Left lung (tissue), 10 donors: Measurements from ENCODE around the gene MN1. TPM values are rescaled to one million over a fixed set of nuclear protein-coding genes. Genes with fewer than 3 reads are reported as not detected.

ENCODE experiments used
- ATAC-seq: fragments of 200-7000 bp; cut with Tn5 transposase; one replicate; pipeline ENCODE4 v1.9.1; 2020; ENCODE audit warnings: moderate library complexity
- DNase-seq, 4 donors: peaks; one replicate each; pipeline ENCODE4 v3.0.0-alpha.2; 2013 to 2020
- H3K27ac ChIP-seq, 2 donors: fragments of 200-600 bp; sonication (generic) in 1 of 2; one replicate each; pipeline versions ENCODE4 v1.5.0 to v1.8.0; 2020 to 2021
- H3K27me3 ChIP-seq, 2 donors: fragments of 200-600 bp; sonication (generic) in 1 of 2; one replicate each; pipeline versions ENCODE4 v1.5.0 to v1.8.0; 2020 to 2021
- H3K36me3 ChIP-seq, 2 donors: fragments of 200-600 bp; sonication (generic) in 1 of 2; one replicate each; pipeline versions ENCODE4 v1.5.0 to v1.8.0; 2020 to 2021
- H3K4me1 ChIP-seq, 2 donors: fragments of 200-600 bp; one replicate each; pipeline ENCODE4 v1.8.0; 2021
- H3K4me3 ChIP-seq, 2 donors: fragments of 200-600 bp; sonication (generic) in 1 of 2; one replicate each; pipeline versions ENCODE4 v1.5.0 to v1.8.0; 2020 to 2021; ENCODE audit warnings: mild to moderate bottlenecking in 1 of 2
- H3K9me3 ChIP-seq, 2 donors: fragments of 200-600 bp; sonication (generic) in 1 of 2; one replicate each; pipeline versions ENCODE4 v1.5.0 to v1.8.0; 2020 to 2021
- CTCF ChIP-seq, 2 donors: fragments of 200-600 bp; sonication (generic) in 1 of 2; IDR thresholded peaks; one replicate each; pipeline versions ENCODE4 v1.5.0 to v1.8.0; 2021; ENCODE audit warnings: antibody characterized with exemption in 2 of 2
- intact Hi-C, 2 donors: fragments of 100-400 bp; cut with DNase I; formaldehyde crosslinking; loops; one replicate each; pipeline versions ENCODE4 v1.11.2 to v1.14.2; 2022
- polyA plus RNA-seq, 6 donors: library from polyadenylated mRNA; unstranded; fragments of 120-200 nt; gene quantifications; one replicate each; pipeline ENCODE4 v1.2.1, GENCODE V29; 2013; ENCODE audit not compliant: insufficient read length in 6 of 6
- total RNA-seq, 2 donors: library from RNA; stranded (reverse); fragmentation: NEBNext Ultra II Directional; extraction: Animal tissue kit (Norgen Biotek cat#: 25700); gene quantifications; one replicate each; pipeline ENCODE4 v1.2.1, GENCODE V29; 2021
- donor health status: DM: no; HTN: yes; CAD: no.
- donor health status: DM: no; HTN: no; CAD: no.

The MN1 gene
- total and polyA plus RNA-seq, 8 donors, result 1.9 to 7.4 (median 3.3) TPM

DNA sequence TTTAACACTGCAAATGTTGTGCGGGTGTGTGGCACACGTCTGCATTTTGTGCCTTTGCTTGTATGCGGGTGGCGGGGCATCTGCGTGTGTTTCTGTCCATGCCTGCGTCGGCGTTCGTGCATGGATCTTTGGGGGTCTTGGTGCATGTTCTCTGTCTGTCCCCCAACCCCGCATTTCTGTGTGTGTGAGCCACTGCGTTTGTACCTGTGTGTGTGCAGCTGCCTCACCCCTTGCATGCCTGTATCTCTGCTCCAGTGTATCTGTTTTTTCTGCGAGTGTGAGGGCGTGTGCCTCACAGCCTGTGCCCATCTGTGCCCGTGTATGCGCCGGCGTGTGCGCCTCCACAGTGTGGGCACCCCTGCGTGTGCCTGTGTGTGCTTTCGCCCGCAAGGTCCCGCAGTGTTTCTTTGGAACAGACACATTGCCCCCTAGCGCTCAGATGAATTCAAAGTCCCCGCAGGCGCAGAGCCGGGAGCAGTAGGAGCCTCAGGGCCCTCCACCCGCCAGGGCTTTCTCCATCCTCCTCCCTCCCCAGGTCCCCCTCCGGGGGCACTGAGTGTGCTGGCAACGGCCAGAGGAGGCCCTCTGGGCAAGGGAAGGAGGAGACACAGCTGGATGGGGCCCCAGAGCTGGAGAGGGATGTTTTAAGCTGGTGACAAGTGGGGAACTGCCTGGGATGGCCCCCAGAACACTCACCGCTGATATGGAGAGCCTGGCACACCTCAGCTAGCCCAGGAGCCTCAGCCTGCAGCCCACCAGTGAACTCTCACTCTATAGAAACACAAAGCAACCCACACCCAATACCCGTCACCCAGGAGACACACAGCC, 3.1 kb upstream of the MN1 start:
- DNase-seq, result peak in 1 of 4 donors; percentile 65
- Histone ChIP-seq H3K27ac (no peak overlapping the region), H3K4me3 (no peak overlapping the region), H3K4me1 (peaks cover 5 to 26% of the 10 kb centered on the region in 2 donors), H3K36me3 (no peaks in the 10 kb centered on the region), H3K27me3 (peaks cover 10 to 55% of the 10 kb centered on the region in 2 donors), H3K9me3 (no peaks in the 10 kb centered on the region)
- intact Hi-C loops, result loop anchor here in 1 of 2 donors (10.0 kb wide), 1 partner anchor 400 kb away; no protein-coding TSS in a partner anchor
- peak; percentile 60 to 65 for TF ChIP-seq CTCF (IDR thresholded peaks at IDR 0.05)
- peak; percentile 68 for ATAC-seq

DNA sequence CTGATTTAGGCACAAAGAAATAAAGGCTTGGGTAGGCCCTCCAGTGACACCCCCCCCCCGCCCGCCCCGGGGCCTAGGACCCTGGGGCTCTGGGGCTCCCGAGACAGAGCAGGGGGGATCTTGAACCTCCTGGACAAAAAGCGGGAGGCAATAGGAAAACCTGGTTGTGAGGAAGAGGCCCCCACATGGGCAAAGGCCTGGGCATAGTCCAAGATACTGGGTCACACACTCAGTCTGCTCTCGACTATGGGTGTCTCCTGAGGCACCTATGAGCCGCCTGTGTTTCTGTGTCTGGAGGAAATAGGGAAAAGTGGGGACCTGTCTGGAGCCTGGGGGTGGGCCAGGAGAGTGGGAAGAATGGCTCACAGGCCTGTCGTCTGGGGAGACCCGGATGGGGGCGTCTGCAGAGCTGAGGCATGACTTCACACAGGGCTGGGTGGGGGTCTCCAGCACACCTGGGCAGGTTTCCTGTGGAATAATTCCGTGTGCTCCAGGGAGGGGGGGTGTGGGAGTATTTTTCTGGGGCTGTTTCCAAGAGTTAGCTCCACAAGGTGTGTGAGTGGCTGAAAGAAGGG, 2.4 kb upstream of the MN1 start:
- no peak for DNase-seq
- intact Hi-C loops, result loop anchor here in 1 of 2 donors (10.0 kb wide), 1 partner anchor 399 kb away; no protein-coding TSS in a partner anchor

GRCh38 chr22:27802346-27803073, 954 bp upstream of the MN1 start:
- intact Hi-C loops, result loop anchor here in 1 of 2 donors (10.0 kb wide), 1 partner anchor 398 kb away; no protein-coding TSS in a partner anchor
- no peaks in the 10 kb centered on the region for H3K9me3 ChIP-seq
- ATAC-seq, result no peak
- peak overlapping the region; percentile 80 to 81 for H3K27ac ChIP-seq
- H3K36me3 ChIP-seq, result peaks cover 0 to 3% of the 10 kb centered on the region in 2 donors
- H3K4me1 ChIP-seq, result peaks cover 8 to 41% of the 10 kb centered on the region in 2 donors
- no peak for TF ChIP-seq CTCF (IDR thresholded peaks at IDR 0.05)
- no peak for DNase-seq
- peaks cover 22 to 77% of the 10 kb centered on the region in 2 donors for H3K27me3 ChIP-seq
- peak overlapping the region; percentile 65 to 69 for H3K4me3 ChIP-seq

More for the DNA sequence above, 2.4 kb upstream of the MN1 start:
- ATAC-seq, result no peak
- Histone ChIP-seq H3K36me3 (no peaks in the 10 kb centered on the region), H3K4me3 (no peak overlapping the region), H3K27ac (no peak overlapping the region), H3K27me3 (peaks cover 14 to 63% of the 10 kb centered on the region in 2 donors), H3K4me1 (peaks cover 8 to 33% of the 10 kb centered on the region in 2 donors), H3K9me3 (no peaks in the 10 kb centered on the region)
- no peak for TF ChIP-seq CTCF (IDR thresholded peaks at IDR 0.05)

DNA sequence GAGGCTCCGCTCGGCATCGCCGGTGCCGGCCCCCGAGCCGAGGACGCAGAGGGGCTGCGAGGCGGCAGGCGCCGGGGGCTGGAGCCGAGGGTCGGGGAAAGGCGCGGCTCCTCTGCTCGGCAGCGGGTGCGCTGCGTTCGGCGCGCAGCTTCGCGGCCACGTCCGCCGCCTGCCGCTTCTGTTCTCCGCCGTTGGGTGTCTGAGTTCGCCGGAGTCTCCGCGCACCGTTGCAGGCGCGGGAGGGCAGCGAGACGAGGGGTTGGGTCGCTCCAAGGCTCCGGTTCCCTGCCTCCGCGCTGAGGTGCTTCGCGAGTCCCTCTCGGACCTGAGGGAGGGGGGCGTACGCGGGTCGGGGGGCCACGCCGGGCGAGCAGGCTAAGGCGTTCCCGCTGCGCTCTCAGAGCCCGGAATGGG, 347 bp downstream of the MN1 start:
- Histone ChIP-seq H3K9me3 (no peaks in the 10 kb centered on the region), H3K4me3 (peak overlapping the region; percentile 65 to 69), H3K27me3 (peaks cover 22 to 88% of the 10 kb centered on the region in 2 donors), H3K4me1 (peaks cover 8 to 41% of the 10 kb centered on the region in 2 donors), H3K27ac (peak overlapping the region; percentile 80 to 81), H3K36me3 (peaks cover 0 to 8% of the 10 kb centered on the region in 2 donors)
- intact Hi-C loops, result loop anchor here in 1 of 2 donors (10.0 kb wide), 1 partner anchor 396 kb away; no protein-coding TSS in a partner anchor
- DNase-seq (no peak), ATAC-seq (peak; percentile 46)
- no peak for TF ChIP-seq CTCF (IDR thresholded peaks at IDR 0.05)
